Mesenchymal stem cell (in vitro differentiated cells and primary cell): Measurements from ENCODE around the gene CLDN8.

Source experiments
- DNase-seq: peaks from one replicate; pipeline ENCODE4 v3.0.0-alpha.2; 2013
- H2AFZ ChIP-seq: one replicate; pipeline ENCODE4 v1.6.1; 2013; ENCODE audit warnings: low read depth, mild to moderate bottlenecking, control low read depth, inconsistent platforms, low read length, moderate library complexity
- H2AK5ac ChIP-seq: 2 replicates; pipeline ENCODE4 v1.6.1; 2013; ENCODE audit warnings: low read length, moderate library complexity, mild to moderate bottlenecking, inconsistent platforms; ENCODE audit not compliant: severe bottlenecking
- H2BK120ac ChIP-seq: one replicate; pipeline ENCODE4 v1.6.1; 2013; ENCODE audit warnings: low read depth, mild to moderate bottlenecking, inconsistent platforms, low read length, moderate library complexity
- H2BK12ac ChIP-seq, 2 experiments: one replicate each; pipeline ENCODE4 v1.6.1; 2013; ENCODE audit warnings: inconsistent platforms in 2 of 2, low read length in 2 of 2, mild to moderate bottlenecking in 2 of 2, moderate library complexity in 2 of 2, control low read depth in 1 of 2
- H2BK15ac ChIP-seq: one replicate; pipeline ENCODE4 v1.6.1; 2013; ENCODE audit warnings: mild to moderate bottlenecking, low read depth, inconsistent platforms; ENCODE audit not compliant: poor library complexity, severe bottlenecking
- H2BK5ac ChIP-seq: 2 replicates; pipeline ENCODE4 v1.6.1; 2013; ENCODE audit warnings: low read depth, mild to moderate bottlenecking, low read length, control low read depth, inconsistent platforms; ENCODE audit not compliant: poor library complexity, severe bottlenecking
- H3K14ac ChIP-seq, 2 experiments: one replicate each; pipeline ENCODE4 v1.6.1; 2013; ENCODE audit warnings: inconsistent platforms in 2 of 2, low read length in 2 of 2, control low read depth in 1 of 2, mild to moderate bottlenecking in 1 of 2, moderate library complexity in 1 of 2
- H3K18ac ChIP-seq, 2 experiments: one replicate each; pipeline ENCODE4 v1.6.1; 2013; ENCODE audit warnings: inconsistent platforms in 2 of 2, low read length in 2 of 2, control low read depth in 1 of 2, low read depth in 1 of 2, mild to moderate bottlenecking in 1 of 2
- H3K23ac ChIP-seq, 2 experiments: one replicate each; pipeline ENCODE4 v1.6.1; 2013; ENCODE audit warnings: inconsistent platforms in 2 of 2, low read length in 2 of 2, mild to moderate bottlenecking in 2 of 2, moderate library complexity in 2 of 2, control low read depth in 1 of 2
- H3K27ac ChIP-seq: 2 replicates; pipeline ENCODE4 v1.5.1; 2013; ENCODE audit warnings: mild to moderate bottlenecking, moderate library complexity, low read length, control low read depth, inconsistent platforms; ENCODE audit not compliant: poor library complexity, severe bottlenecking
- H3K27me3 ChIP-seq, 2 experiments: 2 replicates each; pipeline versions ENCODE4 v1.6.1 to v1.7.0; 2013; ENCODE audit warnings: low read length in 2 of 2, mild to moderate bottlenecking in 2 of 2, moderate library complexity in 2 of 2, control low read depth in 1 of 2, inconsistent platforms in 1 of 2; ENCODE audit not compliant: control insufficient read depth in 1 of 2, insufficient read depth in 1 of 2
- H3K36me3 ChIP-seq, 2 experiments: 2 replicates each; pipeline versions ENCODE4 v1.6.1 to v1.7.0; 2013; ENCODE audit warnings: low read length in 2 of 2, control low read depth in 1 of 2, inconsistent platforms in 1 of 2, low read depth in 1 of 2, mild to moderate bottlenecking in 1 of 2; ENCODE audit not compliant: insufficient read depth in 2 of 2, control insufficient read depth in 1 of 2
- H3K4ac ChIP-seq, 2 experiments: one replicate each; pipeline ENCODE4 v1.6.1; 2013; ENCODE audit warnings: inconsistent platforms in 2 of 2, low read length in 2 of 2, mild to moderate bottlenecking in 2 of 2, moderate library complexity in 2 of 2, control low read depth in 1 of 2, low read depth in 1 of 2
- H3K4me1 ChIP-seq: 2 replicates; pipeline ENCODE4 v1.6.1; 2013; ENCODE audit warnings: low read depth, low read length, control low read depth; ENCODE audit not compliant: control insufficient read depth, insufficient read depth
- H3K4me2 ChIP-seq: 2 replicates; pipeline ENCODE4 v1.6.1; 2013; ENCODE audit warnings: low read length, mild to moderate bottlenecking, inconsistent platforms; ENCODE audit not compliant: poor library complexity, severe bottlenecking
- H3K4me3 ChIP-seq, 2 experiments: 2 replicates each; pipeline versions ENCODE4 v1.5.1 to v1.7.0; 2013; ENCODE audit warnings: low read length in 2 of 2, mild to moderate bottlenecking in 2 of 2, control low read depth in 1 of 2, low read depth in 1 of 2; ENCODE audit not compliant: insufficient read depth in 1 of 2
- H3K79me1 ChIP-seq: replicated peaks from 2 replicates; pipeline ENCODE4 v1.6.1; 2013; ENCODE audit warnings: mild to moderate bottlenecking, control low read depth, low read length, inconsistent platforms; ENCODE audit not compliant: poor library complexity, severe bottlenecking
- H3K9ac ChIP-seq: 2 replicates; pipeline ENCODE4 v1.7.0; 2013; ENCODE audit warnings: mild to moderate bottlenecking, low read length, moderate library complexity
- H3K9me3 ChIP-seq: 2 replicates; pipeline ENCODE4 v1.7.0; 2013; ENCODE audit warnings: mild to moderate bottlenecking, low read length; ENCODE audit not compliant: control insufficient read depth
- H4K8ac ChIP-seq: one replicate; pipeline ENCODE4 v1.6.1; 2013; ENCODE audit warnings: inconsistent platforms, mild to moderate bottlenecking, low read length, moderate library complexity
- H4K91ac ChIP-seq: one replicate; pipeline ENCODE4 v1.6.1; 2013; ENCODE audit warnings: mild to moderate bottlenecking, low read length, inconsistent platforms
- WGBS: methylation state at CpG from one replicate; pipeline ENCODE4 v1.1.7; 2013; ENCODE audit warnings: mixed read lengths; 5-methylcytosine and 5-hydroxymethylcytosine counted together

The CLDN8 gene

GRCh38 chr21:30243691-30244090 lies 27.8 kb upstream of the CLDN8 start:
- no peak overlapping the region for H3K14ac ChIP-seq
- no peak overlapping the region for H2BK12ac ChIP-seq
- no peaks in the 10 kb centered on the region for H3K79me1 ChIP-seq
- no peak overlapping the region for H2BK5ac ChIP-seq
- no peak overlapping the region for H2AFZ ChIP-seq
- no peak overlapping the region for H4K91ac ChIP-seq
- no peak overlapping the region for H3K4ac ChIP-seq
- no peaks in the 10 kb centered on the region for H3K9me3 ChIP-seq
- no peaks in the 10 kb centered on the region for H3K27me3 ChIP-seq
- DNase-seq = no peak
- H3K4me2 ChIP-seq = no peak overlapping the region
- no peak overlapping the region for H3K23ac ChIP-seq
- no peak overlapping the region for H3K4me3 ChIP-seq
- no peaks in the 10 kb centered on the region for H3K36me3 ChIP-seq
- no peak overlapping the region for H3K27ac ChIP-seq
- no peak overlapping the region for H3K9ac ChIP-seq
- H3K18ac ChIP-seq = no peak overlapping the region
- H2BK120ac ChIP-seq = no peak overlapping the region
- H2BK15ac ChIP-seq = no peak overlapping the region
- H3K4me1 ChIP-seq = no peaks in the 10 kb centered on the region
- no peak overlapping the region for H2AK5ac ChIP-seq
- H4K8ac ChIP-seq = no peak overlapping the region

- Histone ChIP-seq H3K27ac (no peak overlapping the region), H2AK5ac (no peak overlapping the region), H3K4me2 (no peak overlapping the region), H2BK5ac (no peak overlapping the region), H3K9me3 (no peaks in the 10 kb centered on the region), H3K23ac (no peak overlapping the region), H3K9ac (no peak overlapping the region), H2BK120ac (no peak overlapping the region), H3K4me1 (no peaks in the 10 kb centered on the region), H3K36me3 (no peaks in the 10 kb centered on the region), H3K14ac (no peak overlapping the region), H3K4ac (no peak overlapping the region), H3K27me3 (no peaks in the 10 kb centered on the region), H3K79me1 (no peaks in the 10 kb centered on the region), H3K18ac (no peak overlapping the region), H4K8ac (no peak overlapping the region), H4K91ac (no peak overlapping the region), H2BK15ac (no peak overlapping the region), H2BK12ac (no peak overlapping the region), H3K4me3 (no peak overlapping the region), H2AFZ (no peak overlapping the region)
- WGBS = 60% methylated on average over 1 of the region's 3 CpGs
- no peak for DNase-seq
Measured at GRCh38 chr21:30240661-30241060, 24.8 kb upstream of the CLDN8 start.

GRCh38 chr21:30238168-30238567 lies 22.3 kb upstream of the CLDN8 start:
- Histone ChIP-seq H3K9ac (no peak overlapping the region), H2BK12ac (no peak overlapping the region), H3K4me3 (no peak overlapping the region), H3K9me3 (no peaks in the 10 kb centered on the region), H2BK15ac (no peak overlapping the region), H3K4ac (no peak overlapping the region), H2BK5ac (no peak overlapping the region), H3K79me1 (no peaks in the 10 kb centered on the region), H3K27me3 (no peaks in the 10 kb centered on the region), H3K4me1 (no peaks in the 10 kb centered on the region), H3K27ac (no peak overlapping the region), H3K14ac (no peak overlapping the region), H3K18ac (no peak overlapping the region), H3K36me3 (no peaks in the 10 kb centered on the region), H2AFZ (no peak overlapping the region), H2BK120ac (no peak overlapping the region), H3K23ac (no peak overlapping the region), H4K91ac (no peak overlapping the region), H3K4me2 (no peak overlapping the region), H4K8ac (no peak overlapping the region), H2AK5ac (no peak overlapping the region)
- DNase-seq = no peak
- WGBS = no CpG with 5 or more reads among the region's 1 CpG

GRCh38 chr21:30234643-30235042 lies 18.7 kb upstream of the CLDN8 start:
- DNase-seq = peak; percentile 16
- WGBS = no CpG with 5 or more reads among the region's 2 CpGs
- no peaks in the 10 kb centered on the region for H3K79me1 ChIP-seq
- no peak overlapping the region for H3K4me2 ChIP-seq
- peak overlapping the region; percentile 15 for H3K9ac ChIP-seq
- no peak overlapping the region for H2BK5ac ChIP-seq
- H3K18ac ChIP-seq = no peak overlapping the region
- H3K4me1 ChIP-seq = no peaks in the 10 kb centered on the region
- H3K36me3 ChIP-seq = no peaks in the 10 kb centered on the region
- no peak overlapping the region for H2BK120ac ChIP-seq
- no peak overlapping the region for H4K91ac ChIP-seq
- H3K9me3 ChIP-seq = no peaks in the 10 kb centered on the region
- no peak overlapping the region for H3K4ac ChIP-seq
- no peak overlapping the region for H3K23ac ChIP-seq
- H3K14ac ChIP-seq = no peak overlapping the region
- no peak overlapping the region for H3K27ac ChIP-seq
- H2BK15ac ChIP-seq = no peak overlapping the region
- H2AK5ac ChIP-seq = no peak overlapping the region
- no peaks in the 10 kb centered on the region for H3K27me3 ChIP-seq
- H2BK12ac ChIP-seq = no peak overlapping the region
- no peak overlapping the region for H3K4me3 ChIP-seq
- H4K8ac ChIP-seq = no peak overlapping the region
- H2AFZ ChIP-seq = no peak overlapping the region
